GM19463 (cell line): ENCODE results near the gene OR8I2.
"Not testable (repeated sequence)": the region's sequence is repeated elsewhere in the genome, so short reads cannot be mapped to it uniquely, and the experiment has no call there.

Source experiments
- ATAC-seq: cut with Tn5 transposase; IDR thresholded peaks from one replicate; pipeline ENCODE4 v1.9.1; 2021; ENCODE audit warnings: mild to moderate bottlenecking, moderate library complexity; ENCODE audit not compliant: unreplicated experiment

The OR8I2 gene

GRCh38 chr11:56093008-56093407 is at the start of gene OR8I2:
Gene OR8I2 (plus strand): TSS chr11:56093308. CDS start chr11:56093308, 0 bp downstream.
- no peak for ATAC-seq

DNA sequence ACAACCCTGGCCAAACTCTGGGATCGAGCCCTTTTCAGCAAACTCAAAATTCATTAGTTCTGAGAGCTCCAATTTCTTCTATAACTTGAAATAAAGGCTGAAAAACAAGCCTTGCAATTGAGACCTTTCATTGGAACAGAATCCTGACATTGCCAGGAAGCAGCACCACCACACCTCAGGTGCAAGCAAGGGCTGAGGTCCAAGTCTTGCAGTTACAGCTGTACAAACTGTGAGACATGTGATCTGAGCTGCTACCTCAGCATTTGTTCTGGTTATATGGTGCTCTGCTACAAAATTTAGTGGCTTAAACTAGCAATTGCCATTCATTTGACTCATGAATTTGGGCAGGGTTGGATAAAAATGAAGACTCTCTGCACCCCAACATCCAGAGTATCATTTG is 47.6 kb upstream of the OR8I2 start:
- no peak for ATAC-seq

GRCh38 chr11:56048480-56048879 is 44.6 kb upstream of the OR8I2 start:
- no peak for ATAC-seq

DNA sequence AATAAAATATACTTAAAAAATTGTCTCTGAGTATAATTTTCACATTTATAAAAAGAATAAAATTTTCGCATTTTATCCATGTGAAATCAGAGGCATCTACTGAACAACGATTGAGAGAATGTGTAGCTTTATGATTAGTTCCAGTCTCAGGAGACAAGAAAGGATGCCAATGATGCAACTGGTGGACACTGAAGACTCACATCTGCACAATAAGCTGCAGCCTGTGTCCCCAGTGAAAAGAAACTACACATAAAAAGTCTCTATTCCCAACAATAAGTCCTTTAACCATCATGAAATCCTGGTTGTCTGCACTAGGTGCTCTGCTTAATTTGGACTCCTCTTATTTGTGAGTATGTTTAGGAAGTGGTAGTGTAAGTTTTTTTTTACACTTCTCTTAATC is 43.6 kb upstream of the OR8I2 start:
- ATAC-seq = no peak

DNA sequence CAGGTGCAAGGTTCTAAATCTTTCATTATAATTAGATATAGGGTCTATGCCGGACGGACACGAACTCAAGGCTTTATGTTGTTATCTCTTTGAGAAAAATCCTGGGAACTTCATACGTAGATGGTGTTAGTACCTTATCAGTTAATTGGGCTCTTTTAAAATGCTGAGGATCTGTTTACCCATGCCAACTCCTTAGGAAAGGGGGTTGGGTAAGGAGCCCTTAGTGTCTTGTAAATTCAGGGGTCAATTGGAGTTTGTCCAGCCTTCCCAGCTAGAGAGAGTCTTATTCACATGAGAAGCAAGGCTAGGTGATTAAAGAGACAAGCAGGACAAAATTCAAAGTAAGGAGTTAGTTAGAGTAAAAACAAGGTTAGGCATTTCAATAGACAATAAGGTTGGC is 36.7 kb upstream of the OR8I2 start:
- not testable (repeated sequence) for ATAC-seq

- not testable (repeated sequence) for ATAC-seq
Measured at GRCh38 chr11:56057661-56058237, 35.4 kb upstream of the OR8I2 start.

- not testable (repeated sequence) for ATAC-seq
Measured at GRCh38 chr11:56058260-56058780, 34.8 kb upstream of the OR8I2 start.

DNA sequence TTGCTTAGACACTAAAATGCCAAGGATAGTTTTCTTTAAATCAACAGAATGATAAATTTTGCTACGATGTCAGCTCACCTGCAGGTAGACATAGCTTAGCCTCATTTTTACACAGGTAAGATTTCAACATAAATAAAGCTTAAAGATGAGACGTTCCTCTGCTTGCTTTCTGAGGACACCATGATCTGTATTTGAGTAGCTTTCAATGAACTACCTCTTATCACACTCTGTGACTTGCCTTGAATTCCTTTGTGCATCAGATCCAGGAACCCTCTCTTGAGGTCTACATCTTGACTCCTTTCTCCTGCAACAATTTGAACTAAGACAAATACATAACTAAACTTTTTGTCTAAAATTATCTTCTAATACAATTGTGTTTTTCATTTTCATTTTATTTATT is 26.1 kb upstream of the OR8I2 start:
- ATAC-seq = no peak

GRCh38 chr11:56089697-56090096 is 3.4 kb upstream of the OR8I2 start:
- ATAC-seq = no peak

- ATAC-seq = no peak
Measured at GRCh38 chr11:56103210-56103737, 10.2 kb downstream of the OR8I2 start, which contains the start of gene OR8H2. Gene OR8H2 (plus strand): TSS chr11:56103687. CDS start chr11:56105043, 1,356 bp downstream.

GRCh38 chr11:56122073-56122472 is 29.0 kb downstream of the OR8I2 start, which contains the start of gene OR8H3:
Gene OR8H3 (plus strand): TSS chr11:56122373. CDS start chr11:56122373, 0 bp downstream.
- no peak for ATAC-seq

- ATAC-seq = no peak
Measured at GRCh38 chr11:56140151-56140661, 47.1 kb downstream of the OR8I2 start, which contains the start of gene OR8J3. Gene OR8J3 (minus strand): TSS chr11:56140201. CDS start chr11:56137718, 2,483 bp downstream.

DNA sequence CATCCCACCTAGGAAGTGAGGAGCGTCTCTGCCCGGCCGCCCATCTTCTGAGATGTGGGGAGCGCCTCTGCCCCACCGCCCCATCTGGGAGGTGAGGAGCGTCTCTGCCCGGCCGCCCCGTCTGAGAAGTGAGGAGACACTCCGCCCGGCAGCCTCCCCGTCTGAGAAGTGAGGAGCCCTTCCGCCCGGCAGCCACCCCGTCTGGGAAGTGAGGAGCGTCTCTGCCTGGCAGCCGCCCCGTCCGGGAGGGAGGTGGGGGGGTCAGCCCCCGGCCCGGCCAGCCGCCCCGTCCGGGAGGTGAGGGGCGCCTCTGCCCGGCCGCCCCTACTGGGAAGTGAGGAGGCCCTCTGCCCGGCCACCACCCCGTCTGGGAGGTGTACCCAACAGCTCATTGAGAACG is 50.6 kb downstream of the OR8I2 start:
- not testable (repeated sequence) for ATAC-seq
